ENCODE measurements around the gene TAGLN.

TAGLN gene

DNA sequence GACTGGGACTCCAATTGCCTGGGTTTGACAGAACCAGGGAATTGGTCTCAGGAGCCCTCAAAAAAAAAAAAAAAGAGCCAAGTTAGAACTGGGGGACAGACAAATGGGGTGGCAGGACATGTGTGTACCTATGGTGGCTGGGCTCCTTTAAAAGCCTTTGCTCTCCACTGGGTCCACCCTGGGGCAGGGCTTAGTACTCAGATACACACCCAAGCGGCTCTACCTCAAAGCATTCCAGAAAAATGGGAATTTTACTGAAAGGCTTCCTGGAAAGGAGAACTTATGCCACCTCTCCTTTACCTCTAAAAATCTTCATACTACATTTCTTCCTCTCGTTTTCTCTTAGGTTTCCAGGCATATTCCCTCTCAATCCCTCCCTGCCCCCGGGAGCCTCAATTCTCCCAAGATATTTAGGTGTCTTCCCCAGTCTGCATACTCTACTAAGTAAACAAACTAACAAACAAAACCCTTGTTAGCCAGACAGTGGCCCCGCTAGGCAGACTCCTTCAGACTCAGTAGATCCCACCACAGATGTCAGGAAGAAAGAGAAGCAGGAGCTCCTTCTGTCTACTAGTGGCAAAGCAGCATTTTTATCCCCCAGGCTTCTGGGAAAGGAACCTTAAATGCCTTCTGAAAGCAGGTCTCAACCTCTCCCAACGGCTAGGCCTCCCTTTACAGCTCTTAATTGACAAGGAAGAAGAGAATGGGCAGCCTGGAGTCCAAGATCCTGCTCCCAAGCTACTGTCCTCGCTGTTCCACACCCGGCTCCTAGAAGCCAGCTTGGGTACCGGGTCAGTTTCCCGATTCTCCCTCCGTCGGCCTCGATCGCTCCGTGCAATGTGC lies 32.0 kb downstream of the TAGLN start:
- no peak for DNase-seq (ENCODE audit: low read depth in 2 of 2)

GRCh38 chr11:117231842-117232091 lies 32.6 kb downstream of the TAGLN start, which contains the start of gene PCSK7:
Gene PCSK7, minus strand, starts transcription at chr11:117232073. Its CDS starts 2,229 bp downstream, at chr11:117229844.
- DNase-seq (ENCODE audit: low read depth in 2 of 2) = no peak

DNA sequence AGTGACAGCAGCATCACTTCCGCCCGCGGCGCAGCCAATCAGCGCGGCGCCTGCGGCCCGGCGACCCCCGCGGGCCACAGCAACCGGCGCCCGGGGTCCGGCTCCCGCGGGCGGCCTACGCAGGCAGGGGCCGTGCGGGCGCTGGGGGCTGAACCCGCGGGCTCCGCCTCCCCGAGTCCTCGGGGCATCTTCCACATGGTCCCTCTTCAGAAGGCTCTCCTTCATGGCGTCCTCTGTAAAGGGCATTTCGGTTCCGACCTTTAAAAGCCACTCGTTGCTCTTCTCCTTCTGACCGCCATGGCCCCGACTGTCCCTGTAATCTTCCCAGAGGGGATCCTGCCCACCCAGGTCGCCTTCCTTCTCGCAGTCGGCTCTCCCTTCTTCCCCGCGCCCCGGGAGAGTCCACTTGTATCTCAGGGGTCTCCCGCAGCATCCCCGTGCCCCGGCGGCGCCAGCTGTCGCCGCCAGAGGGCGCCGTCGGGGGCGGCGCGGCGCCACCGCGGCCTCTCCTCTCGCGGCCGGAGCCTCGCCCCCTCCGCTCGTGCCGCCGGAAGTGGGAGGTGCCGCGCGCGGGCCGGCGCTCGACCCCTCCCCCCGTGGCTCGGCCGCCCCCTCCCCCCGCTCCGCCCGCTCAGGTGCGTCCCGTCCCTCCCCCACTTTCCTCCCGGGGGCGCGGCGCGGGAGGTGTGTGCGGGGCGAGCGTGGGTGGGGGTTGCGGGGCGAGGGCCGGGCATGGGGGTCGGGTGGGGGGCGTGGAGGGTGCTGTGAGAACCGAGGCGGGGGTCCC lies 33.1 kb downstream of the TAGLN start, which contains the start of gene RNF214:
RNF214 (plus strand) TSS at position 580 of the 787 bp plus-strand sequence. CDS start 1,602 bp downstream, outside the sequence.
- peak; percentile 20 to 71 for DNase-seq (ENCODE audit: low read depth in 2 of 2)

DNA sequence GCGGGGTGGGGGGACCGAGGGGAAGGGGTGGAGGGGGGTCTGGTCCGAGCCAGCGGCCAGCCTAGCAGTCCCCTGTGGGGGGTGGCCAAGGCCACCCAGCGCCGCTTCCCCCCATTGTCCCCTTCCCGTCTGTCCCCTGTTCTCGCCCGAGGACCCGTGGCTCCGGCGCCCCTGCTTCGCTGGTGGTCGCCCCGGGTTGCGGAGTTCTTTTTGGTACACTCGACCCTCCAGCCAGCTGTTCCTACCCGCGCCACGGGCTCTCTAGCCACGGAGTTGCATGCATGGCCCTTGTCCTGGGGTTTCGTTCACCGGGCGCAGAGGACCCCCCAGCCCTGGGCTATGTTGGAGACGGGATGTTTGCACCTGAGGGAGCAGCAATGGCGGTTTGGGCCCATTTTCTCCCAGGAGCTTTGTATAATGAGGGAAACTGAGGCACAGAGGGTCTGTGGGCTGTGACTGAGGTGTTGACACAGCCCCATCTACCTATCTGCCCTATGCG lies 33.8 kb downstream of the TAGLN start:
- no peak for DNase-seq (ENCODE audit: low read depth in 2 of 2)

DNA sequence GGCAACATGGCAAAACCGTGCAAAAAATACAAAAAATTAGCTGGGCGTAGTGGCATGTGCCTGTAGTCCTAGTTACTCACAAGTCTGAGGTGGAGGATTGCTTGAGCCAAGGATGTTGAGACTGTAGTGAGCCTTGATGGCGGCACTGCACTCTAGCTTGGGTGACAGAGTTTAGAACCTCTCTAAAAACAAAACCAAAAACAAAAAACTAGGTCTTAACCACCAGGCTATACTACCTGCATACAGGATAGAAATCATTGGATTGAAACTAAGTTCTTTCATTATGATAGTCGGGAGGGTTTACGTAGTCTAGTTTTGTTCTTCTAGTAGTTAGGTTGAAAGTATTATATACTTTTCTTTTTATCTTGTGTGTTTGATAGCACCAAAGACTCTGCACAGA lies 39.1 kb downstream of the TAGLN start:
- DNase-seq (ENCODE audit: low read depth in 2 of 2) = no peak

- no peak for DNase-seq (ENCODE audit: low read depth in 2 of 2)
Measured at GRCh38 chr11:117239295-117239694, 40.1 kb downstream of the TAGLN start.

DNA sequence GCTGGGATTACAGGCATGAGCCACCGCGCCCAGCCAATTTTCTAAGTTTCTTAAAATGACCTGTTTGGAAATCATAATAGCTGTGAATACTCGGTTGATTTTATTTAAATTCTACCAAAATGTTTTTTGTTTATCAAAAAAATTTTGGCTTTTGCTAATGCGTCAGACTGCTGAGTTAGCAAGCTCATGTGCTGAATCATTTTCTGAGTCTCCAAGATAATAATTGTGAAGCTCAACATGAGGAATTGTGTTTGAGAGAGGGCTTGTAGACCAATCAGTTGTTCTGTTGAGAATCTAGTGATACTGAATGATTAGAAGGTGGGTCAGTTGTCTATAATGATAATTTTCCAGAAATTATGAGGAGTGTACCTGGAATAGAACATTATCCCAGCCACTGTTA lies 49.2 kb downstream of the TAGLN start:
- no peak for DNase-seq (ENCODE audit: low read depth in 2 of 2)

- DNase-seq (ENCODE audit: low read depth in 2 of 2) = no peak
Measured at GRCh38 chr11:117249571-117249970, 50.4 kb downstream of the TAGLN start.

GRCh38 chr11:117251506-117251905 lies 52.3 kb downstream of the TAGLN start:
- DNase-seq (ENCODE audit: low read depth in 2 of 2) = no peak

GRCh38 chr11:117255966-117256365 lies 56.8 kb downstream of the TAGLN start:
- no peak for DNase-seq (ENCODE audit: low read depth in 2 of 2)

- no peak for DNase-seq (ENCODE audit: low read depth in 2 of 2)
Measured at GRCh38 chr11:117256573-117256972, 57.4 kb downstream of the TAGLN start.

All from stimulated activated CD8-positive, alpha-beta memory T cell treated with anti-CD3 and anti-CD28 coated beads, Interleukin-7, amount 100 ng/mL, for 4 hours (primary cell).